Measurements from ENCODE around the gene DISP3.
"Not testable (repeated sequence)": the region's sequence is repeated elsewhere in the genome, so short reads cannot be mapped to it uniquely, and the experiment has no call there.

The DISP3 gene

GRCh38 chr1:11576109-11576875, 97.3 kb downstream of the DISP3 start:
- no peak for DNase-seq (ENCODE audit: low read depth in 3 of 3)

GRCh38 chr1:11578004-11578403, 99.0 kb downstream of the DISP3 start:
- no peak for DNase-seq (ENCODE audit: low read depth in 3 of 3)

GRCh38 chr1:11579506-11579905, 100.6 kb downstream of the DISP3 start:
- DNase-seq (ENCODE audit: low read depth in 3 of 3), result no peak

GRCh38 chr1:11580049-11580448, 101.1 kb downstream of the DISP3 start:
- DNase-seq (ENCODE audit: low read depth in 3 of 3), result not testable (repeated sequence)

GRCh38 chr1:11581445-11581991, 102.6 kb downstream of the DISP3 start:
- no peak for DNase-seq (ENCODE audit: low read depth in 3 of 3)

GRCh38 chr1:11585389-11585788, 106.4 kb downstream of the DISP3 start:
- DNase-seq (ENCODE audit: low read depth in 3 of 3), result no peak
